RCC 7860 (cell line): ENCODE measurements around the gene SNX32.

Experiments
- DNase-seq: peaks from one replicate; pipeline ENCODE4 v3.0.0-alpha.2; 2015; ENCODE audit warnings: low spot score
- FAIRE-seq: peaks from 2 replicates; lab custom pipeline; 2012; peaks lifted over from hg19 to GRCh38; lab: Jason Lieb, UNC

SNX32 gene

DNA sequence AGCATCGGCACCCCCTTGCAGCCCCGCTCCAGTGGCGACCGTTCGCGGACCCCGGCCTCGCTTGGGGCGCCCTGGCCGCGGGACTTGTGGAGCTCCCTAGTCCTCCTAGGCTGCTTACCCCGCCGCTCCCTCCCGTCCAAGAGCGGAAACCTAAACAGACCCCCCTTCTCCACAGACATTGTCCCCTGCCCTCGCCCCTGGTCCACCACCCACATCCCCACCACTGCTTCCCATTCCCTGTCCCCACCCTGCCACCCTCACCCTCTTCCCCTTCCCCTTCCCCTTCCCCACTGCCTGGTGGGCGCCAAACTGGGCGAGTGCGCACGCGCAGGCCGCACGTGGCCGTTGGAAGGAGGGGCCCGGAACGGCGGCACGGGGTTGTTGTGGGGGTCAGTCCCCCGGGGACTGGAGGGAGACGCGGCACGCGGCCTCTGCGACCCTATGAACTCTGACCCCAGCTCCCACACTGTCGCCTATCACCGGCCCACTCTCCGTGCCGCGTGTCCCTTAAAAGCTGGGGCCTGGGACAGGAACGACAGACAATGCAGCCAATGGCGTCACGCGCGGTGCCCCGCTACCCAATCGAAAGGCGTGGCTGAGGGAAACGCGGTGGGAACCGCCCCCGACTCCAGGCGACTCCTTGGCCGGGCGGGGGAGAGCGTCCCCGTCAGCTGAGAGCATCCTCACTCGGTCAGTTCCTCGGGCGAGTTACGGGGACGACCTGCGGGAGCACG, at the start of gene SNX32:
SNX32 (plus strand) TSS at position 667 of the 734 bp plus-strand sequence. CDS start 103 bp downstream, outside the sequence.
- FAIRE-seq (no peak), DNase-seq (no peak)

DNA sequence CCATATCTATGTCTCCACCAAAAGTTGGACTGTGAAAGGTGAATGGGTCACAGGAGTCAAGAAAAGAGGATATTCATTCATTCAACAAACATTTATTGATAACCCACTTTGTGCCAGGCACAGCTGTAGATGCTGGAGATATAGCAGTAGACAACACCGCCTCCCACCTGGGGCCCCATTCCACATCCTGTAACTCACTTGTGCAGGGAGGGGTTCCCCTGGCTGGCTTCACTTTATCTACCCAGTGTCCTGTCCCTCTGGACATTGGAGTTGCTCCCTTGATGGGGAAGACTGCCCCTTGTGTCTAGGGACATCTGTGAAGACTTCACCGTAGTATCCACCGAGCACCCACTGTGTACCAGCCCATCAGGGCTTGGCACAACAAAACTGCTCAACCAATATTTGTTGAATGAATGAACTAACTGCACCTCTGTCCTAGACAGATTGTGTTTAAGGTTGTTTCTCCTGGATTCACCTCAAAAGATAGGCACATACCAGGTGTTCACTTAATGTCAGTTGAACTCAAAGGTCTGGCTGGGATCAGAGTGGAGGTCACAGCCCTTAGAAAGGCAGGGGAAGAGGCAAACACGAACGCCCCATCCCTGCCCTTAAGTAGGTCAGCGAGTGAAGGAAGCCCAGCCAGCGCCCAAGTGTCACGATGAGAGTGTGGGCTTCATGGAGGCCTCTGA, 48.3 kb upstream of the SNX32 start:
- no peak for FAIRE-seq
- DNase-seq = no peak

GRCh38 chr11:65786008-65786785, 47.6 kb upstream of the SNX32 start:
- FAIRE-seq = no peak
- no peak for DNase-seq

GRCh38 chr11:65786786-65787636, 46.8 kb upstream of the SNX32 start, which contains the start of gene OVOL1:
Gene OVOL1, plus strand, starts transcription at chr11:65787063. Its CDS starts 311 bp downstream, at chr11:65787374.
- DNase-seq (no peak), FAIRE-seq (no peak)

- FAIRE-seq = no peak
- DNase-seq = no peak
Measured at GRCh38 chr11:65787649-65788622, 45.8 kb upstream of the SNX32 start.

DNA sequence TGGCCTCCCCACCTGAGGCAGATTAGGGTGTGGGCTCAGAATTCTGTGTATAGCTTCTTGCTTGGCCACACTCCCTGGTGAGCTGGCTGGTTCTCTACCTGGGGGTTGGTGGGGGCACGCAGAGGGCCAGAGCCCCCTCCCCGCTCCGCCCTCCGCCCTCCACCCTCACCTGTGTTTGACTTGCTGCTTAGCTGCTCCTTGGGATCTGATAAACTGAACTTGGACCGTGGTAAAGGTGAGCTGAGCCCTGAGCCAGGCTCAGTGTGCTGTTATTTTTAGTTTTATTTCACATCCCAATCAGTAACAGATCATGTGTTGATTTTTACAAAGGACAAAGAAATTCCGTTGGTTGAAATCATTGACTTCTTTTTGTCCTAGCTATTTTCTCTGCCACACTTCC, 44.9 kb upstream of the SNX32 start:
- no peak for DNase-seq
- FAIRE-seq = no peak

- no peak for FAIRE-seq
Measured at GRCh38 chr11:65789230-65790103, 44.3 kb upstream of the SNX32 start.

DNA sequence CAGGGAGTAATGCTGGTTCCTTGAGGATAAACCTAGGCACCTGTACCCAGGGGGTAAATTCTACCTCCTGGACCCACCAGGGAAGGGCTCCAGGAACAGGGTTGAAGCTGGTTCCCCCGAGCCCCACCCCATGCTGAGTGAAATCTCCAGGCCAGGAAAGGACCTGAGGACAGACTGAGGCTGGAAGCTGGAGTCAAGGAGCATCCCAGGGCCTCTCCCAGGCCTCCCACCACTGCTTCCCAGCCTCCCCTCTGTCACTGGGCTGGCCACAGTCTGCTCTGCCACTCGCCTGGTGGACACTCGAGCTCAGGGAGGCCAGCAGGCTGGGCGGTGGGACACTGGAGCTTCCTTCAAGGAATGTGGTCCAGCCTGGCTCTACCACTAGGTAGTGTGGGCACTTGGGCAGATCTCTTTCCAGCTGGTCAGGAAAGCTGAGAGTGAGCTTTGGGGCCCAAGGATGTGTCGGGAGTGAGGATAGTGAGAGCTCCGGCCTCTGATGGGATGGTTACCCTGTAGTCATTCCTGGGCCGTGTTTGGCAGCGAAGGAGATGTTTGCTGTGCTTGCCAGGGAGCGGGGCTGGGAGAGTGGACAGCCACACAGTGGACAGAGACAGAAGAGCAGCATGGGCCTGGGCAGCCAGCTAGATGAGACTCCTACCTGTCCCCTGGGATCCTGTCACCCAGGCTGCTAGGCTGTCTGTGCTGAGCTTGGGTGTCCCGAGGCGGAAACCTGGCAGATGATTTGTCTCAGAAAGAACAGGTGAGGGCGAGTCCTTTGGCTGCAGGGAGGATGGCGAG, 43.5 kb upstream of the SNX32 start:
- no peak for FAIRE-seq
- no peak for DNase-seq

More at GRCh38 chr11:65789230-65790103, 44.3 kb upstream of the SNX32 start:
- no peak for DNase-seq

- no peak for FAIRE-seq
Measured at GRCh38 chr11:65790902-65791650, 42.7 kb upstream of the SNX32 start.

GRCh38 chr11:65791719-65792213, 42.0 kb upstream of the SNX32 start:
- FAIRE-seq (no peak), DNase-seq (no peak)

More at GRCh38 chr11:65790902-65791650, 42.7 kb upstream of the SNX32 start:
- no peak for DNase-seq

- FAIRE-seq = no peak
Measured at GRCh38 chr11:65792456-65792855, 41.3 kb upstream of the SNX32 start.

GRCh38 chr11:65793144-65793581, 40.6 kb upstream of the SNX32 start:
- DNase-seq (no peak), FAIRE-seq (no peak)

More at GRCh38 chr11:65792456-65792855, 41.3 kb upstream of the SNX32 start:
- DNase-seq = no peak

DNA sequence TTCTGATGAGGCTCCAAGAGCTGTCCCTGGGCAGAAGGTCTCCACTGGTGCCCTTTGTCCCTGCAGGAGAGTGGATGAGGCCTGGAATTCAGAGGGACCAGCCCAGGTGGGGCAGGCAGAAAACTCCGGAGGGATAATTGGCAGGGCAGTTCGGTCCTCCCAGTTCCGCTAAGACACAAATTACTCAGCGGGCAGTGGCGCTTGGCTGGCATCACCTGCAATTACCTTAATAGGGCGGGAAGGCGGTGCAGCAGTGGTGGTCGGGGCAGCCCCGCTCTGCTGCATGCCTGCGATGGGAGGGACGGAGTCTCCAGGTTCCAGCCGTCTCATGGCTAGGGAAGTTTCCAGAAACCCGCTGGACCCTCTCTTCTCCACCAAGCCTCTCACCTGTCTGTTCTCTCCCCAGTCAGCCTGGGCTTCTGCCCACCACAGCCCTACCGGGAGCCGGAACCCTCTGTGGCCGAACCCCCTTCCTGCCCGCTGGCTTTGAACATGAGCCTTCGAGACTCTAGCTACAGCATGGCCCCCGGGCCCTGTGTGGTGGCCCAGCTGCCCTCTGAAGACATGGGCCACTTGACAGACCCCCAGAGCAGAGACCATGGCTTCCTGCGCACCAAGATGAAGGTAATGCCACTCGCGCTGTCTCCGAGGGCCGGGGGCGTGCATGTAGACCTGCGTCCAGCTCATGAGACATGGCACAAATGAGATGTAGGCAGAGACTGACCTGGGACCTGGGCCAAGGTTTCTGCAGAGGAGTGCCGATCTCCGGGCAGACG, 40.0 kb upstream of the SNX32 start:
- no peak for FAIRE-seq
- no peak for DNase-seq

DNA sequence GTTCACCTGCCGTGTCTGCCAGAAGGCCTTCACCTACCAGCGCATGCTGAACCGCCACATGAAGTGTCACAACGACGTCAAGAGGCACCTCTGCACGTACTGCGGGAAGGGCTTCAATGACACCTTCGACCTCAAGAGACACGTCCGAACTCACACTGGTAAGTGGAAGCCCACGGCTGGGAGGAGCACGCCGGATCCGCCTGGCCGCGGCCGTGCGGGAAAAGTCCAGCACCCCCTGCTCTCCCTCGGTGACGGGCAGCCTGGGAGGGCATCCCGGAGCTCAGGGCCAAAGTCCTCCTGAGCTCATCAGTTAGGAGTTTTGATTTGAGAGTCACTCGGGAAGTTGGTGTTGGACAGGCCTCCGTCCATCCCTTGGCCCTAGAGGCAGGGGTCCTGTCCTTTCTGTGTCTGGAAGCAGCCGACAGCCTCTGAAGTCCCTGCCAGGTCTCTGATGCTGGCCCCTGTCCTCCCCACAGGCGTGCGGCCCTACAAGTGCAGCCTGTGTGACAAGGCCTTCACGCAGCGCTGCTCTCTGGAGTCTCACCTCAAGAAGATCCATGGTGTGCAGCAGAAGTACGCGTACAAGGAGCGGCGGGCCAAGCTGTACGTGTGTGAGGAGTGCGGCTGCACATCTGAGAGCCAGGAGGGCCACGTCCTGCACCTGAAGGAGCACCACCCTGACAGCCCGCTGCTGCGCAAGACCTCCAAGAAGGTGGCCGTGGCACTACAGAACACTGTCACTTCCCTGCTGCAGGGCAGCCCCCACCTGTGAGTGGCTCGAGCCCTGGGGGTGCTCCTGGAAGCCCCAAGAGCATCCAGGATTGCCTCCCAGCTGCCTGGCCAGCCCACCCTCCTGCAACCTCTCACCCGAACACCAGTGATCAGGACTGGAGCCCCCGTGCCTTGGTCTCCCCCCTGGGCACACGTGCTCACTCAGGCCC, 38.9 kb upstream of the SNX32 start:
- DNase-seq (no peak), FAIRE-seq (no peak)
